CD14-positive monocyte (primary cell): ENCODE results near the gene TEKT2. TPM values are rescaled to one million over a fixed set of nuclear protein-coding genes. Genes with fewer than 3 reads are reported as not detected.

Experiments
- DNase-seq, 3 donors: peaks; one replicate each; pipeline ENCODE4 v3.0.0-alpha.2; 2011 to 2022
- H2AFZ ChIP-seq: 2 replicates; pipeline ENCODE4 v1.6.0; 2012; ENCODE audit warnings: mild to moderate bottlenecking, low read depth, low read length, inconsistent platforms; ENCODE audit not compliant: insufficient read depth, poor library complexity, severe bottlenecking
- H3K27ac ChIP-seq, 2 donors: 1 replicate in 1 of 2; 2 replicates in 1 of 2; pipeline ENCODE4 v1.5.1; 2012 to 2013; ENCODE audit warnings: low read length in 2 of 2, control low read depth in 1 of 2, inconsistent platforms in 1 of 2, low read depth in 1 of 2, mild to moderate bottlenecking in 1 of 2
- H3K27me3 ChIP-seq, 2 donors: one replicate each; pipeline versions ENCODE4 v1.6.0 to v1.6.1; 2011 to 2013; ENCODE audit warnings: low read length in 2 of 2; ENCODE audit not compliant: control insufficient read depth in 2 of 2, insufficient read depth in 2 of 2
- H3K36me3 ChIP-seq, 2 donors: replicated peaks in 1 of 2; 1 replicate in 1 of 2; 2 replicates in 1 of 2; pipeline versions ENCODE4 v1.5.1 to v1.6.1; 2012 to 2013; ENCODE audit warnings: low read length in 2 of 2, control low read depth in 1 of 2, inconsistent platforms in 1 of 2, mild to moderate bottlenecking in 1 of 2; ENCODE audit not compliant: insufficient read depth in 2 of 2, control insufficient read depth in 1 of 2
- H3K4me1 ChIP-seq, 2 donors: 1 replicate in 1 of 2; 2 replicates in 1 of 2; pipeline versions ENCODE4 v1.5.1 to v1.6.1; 2012 to 2013; ENCODE audit warnings: low read length in 2 of 2, control low read depth in 1 of 2, inconsistent platforms in 1 of 2, mild to moderate bottlenecking in 1 of 2, moderate library complexity in 1 of 2; ENCODE audit not compliant: insufficient read depth in 2 of 2, control insufficient read depth in 1 of 2
- H3K4me2 ChIP-seq: replicated peaks from 2 replicates; pipeline ENCODE3; 2012; ENCODE audit warnings: low read length, moderate library complexity, mild to moderate bottlenecking; ENCODE audit not compliant: poor library complexity, severe bottlenecking; ENCODE audit errors: extremely low read depth
- H3K4me3 ChIP-seq, 3 experiments: fragments of 200-600 bp in 1 of 3; sonication (generic) in 1 of 3; replicated peaks in 1 of 3; 1 replicate in 2 of 3; 2 replicates in 1 of 3; pipeline ENCODE4 v1.5.1; 2011 to 2013; ENCODE audit warnings: low read length in 3 of 3, mild to moderate bottlenecking in 3 of 3, control low read depth in 2 of 3, low read depth in 2 of 3, inconsistent platforms in 1 of 3, moderate library complexity in 1 of 3
- H3K79me2 ChIP-seq: 2 replicates; pipeline ENCODE4 v1.6.0; 2012; ENCODE audit warnings: mild to moderate bottlenecking, control low read depth, inconsistent platforms, low read length, moderate library complexity; ENCODE audit not compliant: insufficient read depth
- H3K9ac ChIP-seq: 2 replicates; pipeline ENCODE4 v1.6.0; 2017; ENCODE audit warnings: low read length, mild to moderate bottlenecking; ENCODE audit not compliant: insufficient read depth, poor library complexity, severe bottlenecking
- H3K9me3 ChIP-seq, 2 donors: replicated peaks in 1 of 2; 1 replicate in 1 of 2; 2 replicates in 1 of 2; pipeline versions ENCODE4 v1.5.1 to v1.6.1; 2012 to 2013; ENCODE audit warnings: low read length in 2 of 2, control low read depth in 1 of 2; ENCODE audit not compliant: control insufficient read depth in 1 of 2, insufficient read depth in 1 of 2
- H4K20me1 ChIP-seq: 2 replicates; pipeline ENCODE4 v1.6.0; 2012; ENCODE audit warnings: mild to moderate bottlenecking, low read length, control low read depth, moderate library complexity; ENCODE audit not compliant: insufficient read depth
- H3K27ac Mint-ChIP-seq, 7 donors: one replicate each; pipeline ENCODE4 v1.8.0; 2020; ENCODE audit warnings: mild to moderate bottlenecking in 7 of 7, mixed read lengths in 7 of 7, moderate library complexity in 6 of 7, inconsistent platforms in 2 of 7
- H3K27me3 Mint-ChIP-seq, 3 donors: one replicate each; pipeline ENCODE4 v1.8.0; 2021 to 2022; ENCODE audit warnings: low read depth in 3 of 3, mild to moderate bottlenecking in 3 of 3, mixed read lengths in 3 of 3, moderate library complexity in 3 of 3, inconsistent platforms in 1 of 3
- H3K36me3 Mint-ChIP-seq, 2 donors: one replicate each; pipeline ENCODE4 v1.8.0; 2020; ENCODE audit warnings: mixed read lengths in 2 of 2, inconsistent platforms in 1 of 2, mild to moderate bottlenecking in 1 of 2
- H3K4me1 Mint-ChIP-seq: one replicate; pipeline ENCODE4 v1.8.0; 2020; ENCODE audit warnings: mild to moderate bottlenecking, mixed read lengths
- H3K4me3 Mint-ChIP-seq, 2 donors: one replicate each; pipeline ENCODE4 v1.8.0; 2020; ENCODE audit warnings: mild to moderate bottlenecking in 2 of 2, mixed read lengths in 2 of 2, moderate library complexity in 1 of 2
- H3K9me3 Mint-ChIP-seq, 7 donors: one replicate each; pipeline ENCODE4 v1.8.0; 2020 to 2022; ENCODE audit warnings: mixed read lengths in 7 of 7, mild to moderate bottlenecking in 6 of 7, moderate library complexity in 6 of 7, inconsistent platforms in 2 of 7
- CTCF ChIP-seq: fragments of 200-600 bp; IDR thresholded peaks from one replicate; pipeline ENCODE4 v1.8.0; 2022; ENCODE audit warnings: antibody characterized with exemption, mild to moderate bottlenecking
- WGBS: methylation state at CpG from one replicate; pipeline ENCODE4 v1.1.5; 2013; ENCODE audit warnings: missing lambda C conversion rate; ENCODE audit not compliant: insufficient coverage; 5-methylcytosine and 5-hydroxymethylcytosine counted together
- intact Hi-C, 2 donors: fragments of 100-400 bp; cut with micrococcal nuclease; formaldehyde crosslinking; loops; one replicate each; pipeline versions ENCODE4 v1.15.0 to v1.15.1; 2023
- polyA plus RNA-seq, 3 donors: library from polyadenylated mRNA; depleted of rRNA in 1 of 3; unstranded in 2 of 3; stranded (reverse) in 1 of 3; fragments of 300-500 nt in 2 of 3; fragments of >200 nt in 1 of 3; fragmentation: Illumina TruSeq in 2 of 3; gene quantifications; 1 replicate in 2 of 3; 2 replicates in 1 of 3; pipeline ENCODE4 v1.2.3, GENCODE V29; 2012 to 2021

Gene TEKT2
- polyA plus RNA-seq, 3 donors = 0.23 TPM; not detected in 2

GRCh38 chr1:36137776-36138175 is 53.9 kb downstream of the TEKT2 start:
- Histone ChIP-seq H3K4me2 (no peak overlapping the region), H3K27ac (no peak overlapping the region), H3K4me3 (no peak overlapping the region), H3K4me1 (peaks cover 14 to 15% of the 10 kb centered on the region in 2 donors), H3K36me3 (peaks cover 41 to 51% of the 10 kb centered on the region in 2 donors), H3K27me3 (no peaks in the 10 kb centered on the region), H3K79me2 (peaks cover 33% of the 10 kb centered on the region), H2AFZ (no peak overlapping the region), H3K9ac (no peak overlapping the region), H4K20me1 (peaks cover 33% of the 10 kb centered on the region), H3K9me3 (no peaks in the 10 kb centered on the region)
- Mint-ChIP-seq H3K27ac (no peak overlapping the region), H3K9me3 (no peaks in the 10 kb centered on the region), H3K4me1 (peaks cover 25% of the 10 kb centered on the region), H3K36me3 (peaks cover 46 to 48% of the 10 kb centered on the region in 2 donors), H3K27me3 (peaks cover 0 to 2% (median 1%) of the 10 kb centered on the region in 3 donors), H3K4me3 (no peak overlapping the region)
- intact Hi-C loops = no loop called here
- TF ChIP-seq CTCF = no peak
- DNase-seq = no peak
- WGBS = 96% methylated on average over 2 of the region's 3 CpGs

Other genes starting within 250 kb of the TEKT2 start
- 10 to 100 TPM; 10.9 to 19.4 (median 13.9) TPM for gene AGO1, start 200.9 kb upstream of the TEKT2 start, polyA plus RNA-seq
- gene AGO3, start 153.0 kb upstream of the TEKT2 start, polyA plus RNA-seq = 1 to 10 TPM; 6.3 to 9.0 (median 8.3) TPM
- 10 to 100 TPM; 13.4 to 30.6 (median 21.9) TPM for gene ADPRS, start 4.8 kb downstream of the TEKT2 start, polyA plus RNA-seq
- 1 to 10 TPM in 2 of 3 donors, under 1 TPM in 1; 0.90 to 3.0 (median 1.6) TPM for gene COL8A2, start 41.1 kb downstream of the TEKT2 start, polyA plus RNA-seq
- 100 to 1,000 TPM in 2 of 3 donors, 10 to 100 TPM in 1; 61.1 to 136 (median 125) TPM for gene TRAPPC3, start 65.4 kb downstream of the TEKT2 start, polyA plus RNA-seq
- gene MAP7D1, start 72.1 kb downstream of the TEKT2 start, polyA plus RNA-seq = 100 to 1,000 TPM in 1 of 3 donors, 10 to 100 TPM in 2; 12.3 to 153 (median 13.6) TPM
- 10 to 100 TPM; 30.1 to 63.4 (median 35.7) TPM for gene THRAP3, start 140.3 kb downstream of the TEKT2 start, polyA plus RNA-seq
- gene SH3D21, start 222.3 kb downstream of the TEKT2 start, polyA plus RNA-seq = under 1 TPM in 1 of 3 donors, not detected in 2; 0.56 TPM
- gene EVA1B, start 239.6 kb downstream of the TEKT2 start, polyA plus RNA-seq = 10 to 100 TPM; 13.7 to 19.1 (median 16.6) TPM